ENCODE results near the gene CIDEA.
A peak's percentile ranks its signal among the peaks of the same experiment; 100 is the strongest.
"Not testable (repeated sequence)": the region's sequence is repeated elsewhere in the genome, so short reads cannot be mapped to it uniquely, and the experiment has no call there.

The CIDEA gene

DNA sequence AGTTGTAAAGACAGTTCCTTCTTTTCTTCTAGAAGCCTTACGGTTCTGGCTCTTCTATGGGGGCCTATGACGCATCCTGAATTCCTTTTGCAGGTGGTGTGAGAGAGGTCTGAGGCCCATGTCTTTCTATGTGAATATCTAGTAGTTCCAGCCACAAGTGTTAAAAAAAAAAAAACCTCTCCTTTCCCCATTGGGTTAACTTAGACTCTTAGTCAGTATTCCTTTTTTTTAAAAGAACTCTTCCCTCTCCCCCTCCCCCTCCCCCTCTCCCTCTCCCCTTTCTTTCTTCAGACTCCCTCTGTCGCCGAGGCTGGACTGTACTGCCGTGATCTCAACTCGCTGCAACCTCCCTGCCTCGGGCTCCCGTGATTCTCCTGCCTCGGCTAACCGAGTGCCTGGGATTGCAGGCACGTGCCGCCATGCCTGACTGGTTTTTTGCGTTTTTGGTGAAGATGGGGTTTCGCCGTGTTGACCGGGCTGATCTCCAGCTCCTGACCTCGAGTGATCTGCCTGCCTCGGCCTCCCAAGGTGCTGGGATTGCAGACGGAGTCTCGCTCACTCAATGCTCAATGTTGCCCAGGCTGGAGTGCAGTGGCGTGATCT is 11.4 kb upstream of the CIDEA start:
- no peak for DNase-seq

- DNase-seq = not testable (repeated sequence)
These were observed 10.9 kb upstream of the CIDEA start for GRCh38 chr18:12243272-12243671.

GRCh38 chr18:12245793-12246135 is 8.4 kb upstream of the CIDEA start:
- no peak for DNase-seq

DNA sequence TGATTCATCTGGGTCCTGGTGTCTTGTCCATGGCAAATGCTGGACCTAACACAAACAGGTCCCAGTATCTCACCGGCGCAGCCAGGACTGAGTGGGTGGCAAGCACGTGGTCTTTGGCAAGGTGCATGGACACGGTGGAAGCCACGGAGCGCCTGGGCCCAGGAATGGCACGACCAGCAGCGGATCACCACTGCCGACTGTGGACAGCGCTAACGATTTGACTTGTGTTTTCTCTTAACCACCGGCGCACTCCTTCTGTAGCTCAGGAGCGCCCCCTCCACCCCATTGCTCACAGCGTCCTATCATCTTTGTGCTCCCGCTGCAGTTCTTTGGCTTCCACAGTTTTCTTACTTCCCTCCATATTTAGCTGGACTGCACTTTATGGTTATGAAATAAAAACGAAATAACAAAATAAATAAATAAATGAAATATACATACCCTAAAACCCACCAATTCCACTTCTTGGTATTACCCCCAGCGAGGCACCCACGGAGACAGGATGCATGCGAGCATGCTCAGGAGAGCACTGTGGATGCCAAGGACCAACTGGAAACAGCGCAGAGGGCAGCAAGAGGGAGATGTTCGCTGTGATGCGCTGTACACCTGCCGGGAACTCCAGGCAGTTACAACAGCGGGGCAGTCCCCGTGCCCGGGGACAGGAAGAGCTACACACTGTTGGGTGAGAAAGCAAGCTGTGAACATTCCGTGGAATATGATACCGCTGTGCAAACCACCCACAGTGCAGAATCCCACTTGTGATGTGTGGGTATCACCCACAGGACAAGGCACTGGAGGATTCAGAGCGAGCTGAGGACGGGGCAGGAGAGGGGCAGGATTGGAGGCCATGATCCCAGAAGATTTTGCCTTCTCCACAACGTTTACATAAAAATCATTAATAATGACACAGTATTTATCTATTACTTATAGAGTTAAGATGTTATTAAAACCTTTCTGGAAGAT is 7.0 kb upstream of the CIDEA start:
- no peak for DNase-seq

DNA sequence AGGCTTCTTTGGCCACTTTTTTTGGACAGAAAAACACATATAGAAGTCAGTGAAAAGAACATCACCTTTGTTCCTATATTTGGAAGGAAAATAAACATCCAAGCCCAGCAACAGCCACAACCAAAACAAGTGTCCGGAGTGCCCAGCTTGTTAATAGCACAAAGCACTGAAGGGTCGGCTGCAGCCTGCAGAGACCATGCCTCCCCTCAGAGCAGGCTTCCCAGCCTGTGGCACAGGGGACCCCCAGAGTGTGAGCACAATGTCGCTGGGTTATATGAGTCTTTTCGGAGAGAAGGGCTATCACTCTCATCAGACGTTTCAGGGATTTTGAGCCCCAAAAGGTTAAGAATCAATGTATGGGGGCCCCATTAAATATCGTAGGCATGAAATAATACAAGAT is 6.2 kb upstream of the CIDEA start:
- no peak for DNase-seq

- DNase-seq = no peak
These were observed 5.0 kb upstream of the CIDEA start for GRCh38 chr18:12248926-12249720.

- no peak for DNase-seq
These were observed 2.9 kb upstream of the CIDEA start for GRCh38 chr18:12251311-12251710.

DNA sequence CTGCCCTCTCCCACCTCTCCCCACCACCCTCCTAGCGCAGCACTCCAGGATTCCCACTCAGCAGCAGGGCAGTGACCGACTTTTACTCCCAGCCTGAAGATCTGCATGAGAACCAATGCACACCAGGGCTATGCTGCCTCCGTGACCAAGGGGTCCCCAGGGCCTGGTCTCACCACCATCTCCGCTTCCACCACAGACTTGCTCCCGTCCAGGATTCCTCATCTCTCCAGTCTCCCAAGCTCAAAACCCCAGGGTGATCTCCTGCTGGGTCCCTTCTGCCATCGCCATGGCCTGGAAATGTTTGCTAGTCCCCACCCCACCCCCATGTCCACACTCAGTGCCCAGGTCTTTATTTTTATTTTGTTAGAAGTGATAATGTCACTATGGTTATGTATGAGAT is 2.1 kb upstream of the CIDEA start:
- DNase-seq = no peak

DNA sequence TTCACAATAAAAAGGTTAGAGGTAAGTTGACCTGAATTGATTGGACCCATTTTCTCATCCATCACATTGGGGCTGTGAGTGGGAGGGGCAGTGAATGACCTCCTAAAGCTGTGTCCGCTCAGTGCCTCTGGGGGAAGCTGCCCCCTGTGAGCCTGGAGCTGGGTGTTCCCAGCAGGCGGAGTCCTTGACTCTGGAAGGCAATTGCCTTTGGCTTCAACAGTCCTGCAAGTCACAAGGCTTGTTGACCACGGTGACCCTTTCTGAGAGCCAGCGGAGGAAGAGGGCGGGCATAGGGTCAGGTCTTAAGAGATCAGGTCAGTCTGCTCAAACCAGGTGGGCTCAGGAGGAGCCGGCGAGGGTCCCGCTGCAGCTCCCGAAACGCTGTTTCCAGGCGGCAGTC is 1.1 kb upstream of the CIDEA start:
- DNase-seq = no peak

- DNase-seq = no peak
These were observed 462 bp upstream of the CIDEA start for GRCh38 chr18:12253663-12254135.

GRCh38 chr18:12254820-12255511 is 805 bp downstream of the CIDEA start:
- no peak for DNase-seq

DNA sequence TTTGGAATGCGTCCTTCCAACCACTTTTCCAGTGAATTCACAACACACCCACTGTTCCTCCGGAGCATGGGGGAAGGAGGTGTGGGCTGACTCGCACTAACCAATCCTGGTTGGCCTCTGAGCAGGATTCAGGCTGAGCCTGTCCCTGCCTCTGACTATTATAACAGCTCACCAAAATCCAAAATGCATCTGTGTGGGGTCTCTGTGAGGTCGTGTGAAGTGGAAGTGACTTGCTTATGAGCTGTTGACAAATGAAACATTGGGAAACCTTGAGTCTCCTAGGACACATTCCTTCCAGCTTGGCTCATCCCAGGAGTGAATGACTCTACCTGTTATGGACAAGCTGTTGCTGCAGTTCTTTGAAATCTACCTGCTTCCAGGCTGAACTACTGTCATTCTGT is 1.5 kb downstream of the CIDEA start:
- no peak for DNase-seq

GRCh38 chr18:12256951-12257350 is 2.8 kb downstream of the CIDEA start:
- no peak for DNase-seq

- no peak for DNase-seq
These were observed 4.0 kb downstream of the CIDEA start for GRCh38 chr18:12257996-12258718.

DNA sequence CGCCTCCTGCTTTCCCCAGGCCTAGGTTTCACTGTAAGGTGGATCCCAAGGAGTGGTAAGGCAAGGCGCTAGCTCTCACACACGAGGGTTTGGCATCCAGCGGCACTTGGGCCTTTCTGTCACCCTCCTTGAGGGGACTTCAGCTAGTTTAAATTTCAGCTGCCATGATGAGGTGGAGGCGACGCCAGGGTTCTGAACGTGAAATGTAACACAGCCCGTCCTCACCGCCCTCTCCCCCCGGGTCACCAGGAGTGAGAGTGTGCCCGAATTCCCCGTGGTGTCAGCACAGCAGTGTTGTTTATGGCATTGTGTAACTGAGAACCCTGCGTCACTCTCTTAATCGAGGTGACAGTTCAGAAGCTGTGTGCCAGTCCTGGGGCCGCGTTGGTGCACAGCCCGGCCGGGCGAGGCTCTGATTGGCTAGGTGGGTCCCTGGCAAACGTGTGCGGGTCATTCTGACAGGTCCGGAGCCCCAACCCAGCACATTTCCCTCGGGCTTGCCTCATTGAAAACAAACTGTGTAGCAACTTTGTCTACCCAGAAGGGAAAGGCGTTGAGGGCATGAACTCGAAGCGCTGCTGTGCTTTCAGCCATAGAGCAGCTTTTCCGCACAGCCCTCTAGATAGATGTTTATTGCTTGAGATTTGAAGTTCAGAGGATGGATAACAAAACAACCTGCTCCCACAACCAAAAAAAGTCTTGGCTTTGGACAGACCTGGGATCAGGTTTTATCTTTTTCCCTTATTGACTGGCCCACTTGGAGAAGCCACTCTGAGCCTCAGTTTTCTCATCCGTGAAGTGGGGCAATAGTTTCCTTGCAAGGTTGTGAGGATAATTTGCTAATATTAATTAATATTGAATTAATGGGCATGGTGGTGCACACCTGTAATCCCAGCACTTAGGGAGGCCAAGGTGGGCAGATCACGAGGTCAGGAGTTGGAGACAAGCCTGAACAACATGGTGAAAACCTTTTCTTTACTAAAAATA is 4.9 kb downstream of the CIDEA start:
- DNase-seq = no peak

DNA sequence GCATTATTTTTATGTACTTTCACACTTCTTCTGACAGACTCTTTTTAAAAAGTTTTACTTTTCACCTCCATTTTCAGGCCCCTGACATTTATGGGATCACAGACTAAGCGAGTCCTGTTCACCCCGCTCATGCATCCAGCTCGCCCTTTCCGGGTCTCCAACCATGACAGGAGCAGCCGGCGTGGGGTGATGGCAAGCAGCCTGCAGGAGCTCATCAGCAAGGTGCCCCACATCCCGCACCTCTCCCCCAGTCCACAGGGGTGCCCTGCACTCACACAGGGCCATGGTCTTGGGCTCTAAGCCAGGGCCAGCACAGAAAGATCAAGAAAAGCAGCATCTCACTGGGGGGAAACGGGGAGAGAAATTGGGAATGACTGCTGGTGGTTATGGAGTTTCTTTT is 8.6 kb downstream of the CIDEA start:
- DNase-seq = no peak

GRCh38 chr18:12264864-12265263 is 10.7 kb downstream of the CIDEA start:
- no peak for DNase-seq

DNA sequence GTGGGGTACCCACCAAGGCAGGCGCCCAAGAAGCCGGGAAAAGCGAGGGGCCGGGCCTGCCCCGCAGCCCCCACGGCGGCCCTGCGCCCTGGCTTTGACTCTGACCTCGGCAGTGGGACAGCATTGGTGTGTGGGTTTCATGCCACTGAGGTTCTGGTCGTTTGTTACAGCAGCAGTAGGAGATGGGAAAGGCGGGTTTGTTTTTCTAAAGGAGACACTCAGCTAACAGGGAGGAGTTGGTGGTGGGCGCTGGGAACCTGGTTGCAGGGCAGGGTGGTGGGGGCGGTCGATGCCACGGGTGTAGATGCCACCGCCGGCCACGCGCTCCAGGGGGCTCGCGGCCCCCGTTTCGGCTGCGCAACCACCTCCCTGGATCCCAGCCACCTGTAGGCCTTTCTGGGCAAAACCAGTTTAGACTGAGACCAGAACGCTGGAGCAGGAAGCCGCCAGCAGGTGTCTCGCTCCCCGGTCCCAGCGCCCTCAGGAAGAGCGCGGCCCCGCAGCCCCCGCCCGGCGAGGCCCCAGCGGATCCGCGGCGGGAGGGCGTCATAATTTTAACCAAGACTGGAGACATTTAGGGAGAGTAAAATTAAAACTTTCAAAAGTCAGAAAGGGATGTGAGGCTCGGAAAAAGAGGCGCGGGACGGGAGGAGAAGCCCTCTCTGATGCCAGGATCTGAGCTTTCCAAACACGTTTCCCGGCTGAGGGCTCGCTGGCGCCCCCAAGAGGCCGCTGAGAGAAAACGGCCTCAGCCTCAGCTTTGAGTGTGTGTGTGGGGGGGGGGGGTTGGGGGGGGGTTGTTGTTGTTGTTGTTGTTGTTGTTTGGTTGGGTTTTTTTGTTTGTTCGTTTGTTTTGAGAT is 17.4 kb downstream of the CIDEA start:
- DNase-seq = peak; percentile 61

GRCh38 chr18:12274793-12275192 is 20.6 kb downstream of the CIDEA start:
- no peak for DNase-seq

All from stimulated activated CD4-positive, alpha-beta T cell treated with anti-CD3 and anti-CD28 coated beads, Interleukin-12 subunit alpha, Interleukin-12 subunit beta, amount 100 ng/mL, for 4 hours (primary cell).